GM06990 (cell line): ENCODE data around the gene ADCYAP1.
"Not testable (repeated sequence)": the region's sequence is repeated elsewhere in the genome, so short reads cannot be mapped to it uniquely, and the experiment has no call there.

Source experiments
- DNase-seq: peaks from one replicate; pipeline ENCODE4 v3.0.0-alpha.2; 2011; ENCODE audit not compliant: insufficient read length; ENCODE audit errors: extremely low read depth
- H3K27me3 ChIP-seq: replicated peaks from 2 replicates; pipeline ENCODE4 v1.6.0; 2011; ENCODE audit warnings: low read length; ENCODE audit not compliant: control insufficient read depth, insufficient read depth
- H3K36me3 ChIP-seq: 2 replicates; pipeline ENCODE4 v1.5.1; 2011; ENCODE audit warnings: low read length; ENCODE audit not compliant: control insufficient read depth, insufficient read depth
- H3K4me3 ChIP-seq: replicated peaks from 2 replicates; pipeline ENCODE4 v1.5.1; 2011; ENCODE audit warnings: low read depth, mild to moderate bottlenecking, control low read depth, low read length
- TF ChIP-seq, protein P1 (sequence below): IDR thresholded peaks from 2 replicates; pipeline ENCODE4 v1.5.1; 2011; ENCODE audit warnings: low read length, control low read depth, mild to moderate bottlenecking, inconsistent platforms; ENCODE audit not compliant: insufficient read depth, poor library complexity, severe bottlenecking

ADCYAP1 gene

GRCh38 chr18:904218-905090 is at the start of gene ADCYAP1:
Gene ADCYAP1 (plus strand): TSS chr18:904871. CDS start chr18:905387, 516 bp downstream.
- no peaks in the 10 kb centered on the region for H3K36me3 ChIP-seq
- H3K4me3 ChIP-seq = no peak within 1 kb of the TSS
- H3K27me3 ChIP-seq = no peaks in the 10 kb centered on the region
- TF ChIP-seq, protein P1, sequence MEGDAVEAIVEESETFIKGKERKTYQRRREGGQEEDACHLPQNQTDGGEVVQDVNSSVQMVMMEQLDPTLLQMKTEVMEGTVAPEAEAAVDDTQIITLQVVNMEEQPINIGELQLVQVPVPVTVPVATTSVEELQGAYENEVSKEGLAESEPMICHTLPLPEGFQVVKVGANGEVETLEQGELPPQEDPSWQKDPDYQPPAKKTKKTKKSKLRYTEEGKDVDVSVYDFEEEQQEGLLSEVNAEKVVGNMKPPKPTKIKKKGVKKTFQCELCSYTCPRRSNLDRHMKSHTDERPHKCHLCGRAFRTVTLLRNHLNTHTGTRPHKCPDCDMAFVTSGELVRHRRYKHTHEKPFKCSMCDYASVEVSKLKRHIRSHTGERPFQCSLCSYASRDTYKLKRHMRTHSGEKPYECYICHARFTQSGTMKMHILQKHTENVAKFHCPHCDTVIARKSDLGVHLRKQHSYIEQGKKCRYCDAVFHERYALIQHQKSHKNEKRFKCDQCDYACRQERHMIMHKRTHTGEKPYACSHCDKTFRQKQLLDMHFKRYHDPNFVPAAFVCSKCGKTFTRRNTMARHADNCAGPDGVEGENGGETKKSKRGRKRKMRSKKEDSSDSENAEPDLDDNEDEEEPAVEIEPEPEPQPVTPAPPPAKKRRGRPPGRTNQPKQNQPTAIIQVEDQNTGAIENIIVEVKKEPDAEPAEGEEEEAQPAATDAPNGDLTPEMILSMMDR = no peak
- DNase-seq = no peak

- DNase-seq = no peak
- no peaks in the 10 kb centered on the region; the same call in 1 of the 2 replicates for H3K27me3 ChIP-seq
- no peaks in the 10 kb centered on the region for H3K36me3 ChIP-seq
- no peak overlapping the region for H3K4me3 ChIP-seq
- TF ChIP-seq, protein P1 = no peak
Observed at GRCh38 chr18:857986-858385, 46.7 kb upstream of the ADCYAP1 start.

DNA sequence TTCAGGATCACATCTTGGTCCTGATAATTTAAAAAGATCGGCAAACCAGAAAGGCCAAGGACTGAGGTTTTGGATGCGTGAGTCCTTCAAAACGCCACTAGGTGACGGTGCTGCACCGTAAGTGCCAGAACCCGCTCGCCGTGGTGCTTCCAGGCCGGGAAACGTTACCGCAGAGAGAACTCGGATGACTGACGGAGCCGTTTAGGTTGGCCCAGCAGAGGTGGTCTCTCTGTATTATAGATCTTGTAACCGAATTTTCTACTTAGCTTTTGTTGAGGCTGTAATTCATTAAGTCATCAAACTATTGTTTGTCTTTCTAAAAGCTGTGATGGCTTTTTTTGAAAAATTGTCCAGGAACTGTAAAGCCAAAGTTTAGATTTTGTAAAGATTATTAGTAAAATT is 39.8 kb upstream of the ADCYAP1 start:
- TF ChIP-seq, protein P1 = peak; percentile 96
- DNase-seq = peak; percentile 24
- Histone ChIP-seq H3K4me3 (no peak overlapping the region), H3K36me3 (no peaks in the 10 kb centered on the region), H3K27me3 (no peaks in the 10 kb centered on the region; the same call in none of the 2 replicates)

DNA sequence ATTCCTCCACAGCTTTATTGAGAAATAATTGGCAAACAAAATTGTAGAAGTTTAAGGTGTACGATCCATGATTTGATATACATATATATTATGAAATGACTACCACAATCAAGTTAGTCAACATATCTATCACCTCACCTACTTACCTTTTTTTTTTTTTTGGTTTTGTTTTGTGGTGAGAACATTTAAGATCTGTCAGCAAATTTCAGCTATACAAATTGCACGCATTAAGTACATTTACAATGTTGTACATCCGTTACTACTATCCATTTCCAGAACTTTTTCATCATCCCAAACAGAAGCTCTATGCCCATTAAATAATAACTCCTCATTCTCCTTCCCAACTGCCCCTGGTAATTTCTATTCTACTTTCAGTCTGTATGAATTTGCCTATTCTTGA is 37.4 kb upstream of the ADCYAP1 start:
- TF ChIP-seq, protein P1 = no peak
- H3K27me3 ChIP-seq = no peaks in the 10 kb centered on the region; the same call in 1 of the 2 replicates
- no peak for DNase-seq
- no peak overlapping the region for H3K4me3 ChIP-seq
- no peaks in the 10 kb centered on the region for H3K36me3 ChIP-seq

DNA sequence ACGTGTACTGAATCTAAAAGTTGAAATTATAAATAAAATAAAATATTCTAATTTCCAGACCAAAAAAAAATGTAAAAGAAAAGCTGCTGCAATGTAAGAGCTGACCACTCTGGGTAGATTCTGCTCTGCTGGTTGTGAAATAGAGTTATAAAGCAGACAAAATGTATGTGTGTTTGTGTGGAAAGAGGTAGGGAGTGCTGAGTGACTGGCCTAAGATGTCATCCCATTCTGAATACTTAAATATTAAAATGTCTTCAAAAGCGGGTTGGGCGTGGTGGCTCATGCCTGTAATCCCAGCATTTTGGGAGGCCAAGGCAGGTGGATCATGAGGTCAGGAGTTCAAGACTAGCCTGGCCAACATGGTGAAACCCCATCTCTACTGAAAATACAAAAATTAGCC is 31.2 kb upstream of the ADCYAP1 start:
- not testable (repeated sequence) for DNase-seq, H3K4me3 ChIP-seq, H3K27me3 ChIP-seq, H3K36me3 ChIP-seq

- Histone ChIP-seq H3K36me3 (no peaks in the 10 kb centered on the region), H3K4me3 (no peak overlapping the region), H3K27me3 (no peaks in the 10 kb centered on the region)
- no peak for DNase-seq
- TF ChIP-seq, protein P1 = no peak
Observed at GRCh38 chr18:875912-876311, 28.8 kb upstream of the ADCYAP1 start.
